Large intestine (tissue), 3 donors: ENCODE data around the gene AKNA. TPM values are rescaled to one million over a fixed set of nuclear protein-coding genes. Genes with fewer than 3 reads are reported as not detected.
"Not testable (repeated sequence)": the region's sequence is repeated elsewhere in the genome, so short reads cannot be mapped to it uniquely, and the experiment has no call there.

Experiments used
- DNase-seq, 2 donors: peaks; one replicate each; pipeline versions ENCODE4 v3.0.0 to v3.0.0-alpha.2; 2013
- H3K27ac ChIP-seq: one replicate; pipeline ENCODE4 v1.5.1; 2013; ENCODE audit warnings: low read length
- H3K27me3 ChIP-seq: 2 replicates; pipeline ENCODE4 v1.6.1; 2013; ENCODE audit warnings: low read length; ENCODE audit not compliant: control insufficient read depth, insufficient read depth
- H3K36me3 ChIP-seq: 2 replicates; pipeline ENCODE4 v1.6.1; 2013; ENCODE audit warnings: low read length; ENCODE audit not compliant: control insufficient read depth, insufficient read depth
- H3K4me1 ChIP-seq: one replicate; pipeline ENCODE4 v1.6.1; 2013; ENCODE audit warnings: low read length; ENCODE audit not compliant: control insufficient read depth, insufficient read depth
- H3K4me3 ChIP-seq: one replicate; pipeline ENCODE4 v1.5.1; 2013; ENCODE audit warnings: low read length
- H3K9me3 ChIP-seq: one replicate; pipeline ENCODE4 v1.6.1; 2013; ENCODE audit warnings: mild to moderate bottlenecking, low read depth, low read length, moderate library complexity; ENCODE audit not compliant: control insufficient read depth
- WGBS: methylation state at CpG from one replicate; pipeline ENCODE4 v1.1.5; 2013; ENCODE audit warnings: low lambda C conversion rate; ENCODE audit not compliant: insufficient coverage; 5-methylcytosine and 5-hydroxymethylcytosine counted together
- polyA plus RNA-seq: library from polyadenylated mRNA; unstranded; fragments of 120-200 nt; gene quantifications from one replicate; pipeline ENCODE4 v1.2.1, GENCODE V29; 2013

The AKNA gene
- polyA plus RNA-seq, 1 donor: 12.0 TPM

DNA sequence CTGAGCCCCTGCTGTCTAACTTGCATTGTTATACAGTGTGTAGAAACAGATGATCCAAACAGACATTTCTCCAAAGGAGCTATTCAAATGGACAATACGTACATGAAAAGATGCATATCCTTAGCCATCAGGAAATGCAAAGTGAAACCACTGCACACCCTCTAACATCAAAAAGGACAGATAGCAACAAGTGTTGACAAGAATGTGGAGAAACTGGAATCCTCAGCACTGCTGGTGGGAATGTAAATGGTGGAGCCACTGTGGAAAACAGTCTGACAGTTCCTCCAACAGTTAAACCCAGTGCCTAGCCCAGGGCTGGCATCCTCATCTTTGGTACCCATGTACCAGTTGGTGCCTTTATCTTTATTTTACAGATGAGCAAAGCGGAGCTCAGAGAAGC is 49.6 kb downstream of the AKNA start:
- Histone ChIP-seq H3K4me1 (no peaks in the 10 kb centered on the region), H3K9me3 (no peaks in the 10 kb centered on the region), H3K27me3 (no peaks in the 10 kb centered on the region), H3K4me3 (no peak overlapping the region), H3K36me3 (peaks cover 57% of the 10 kb centered on the region), H3K27ac (no peak overlapping the region)
- no CpG with 5 or more reads among the region's 2 CpGs for WGBS
- no peak for DNase-seq

DNA sequence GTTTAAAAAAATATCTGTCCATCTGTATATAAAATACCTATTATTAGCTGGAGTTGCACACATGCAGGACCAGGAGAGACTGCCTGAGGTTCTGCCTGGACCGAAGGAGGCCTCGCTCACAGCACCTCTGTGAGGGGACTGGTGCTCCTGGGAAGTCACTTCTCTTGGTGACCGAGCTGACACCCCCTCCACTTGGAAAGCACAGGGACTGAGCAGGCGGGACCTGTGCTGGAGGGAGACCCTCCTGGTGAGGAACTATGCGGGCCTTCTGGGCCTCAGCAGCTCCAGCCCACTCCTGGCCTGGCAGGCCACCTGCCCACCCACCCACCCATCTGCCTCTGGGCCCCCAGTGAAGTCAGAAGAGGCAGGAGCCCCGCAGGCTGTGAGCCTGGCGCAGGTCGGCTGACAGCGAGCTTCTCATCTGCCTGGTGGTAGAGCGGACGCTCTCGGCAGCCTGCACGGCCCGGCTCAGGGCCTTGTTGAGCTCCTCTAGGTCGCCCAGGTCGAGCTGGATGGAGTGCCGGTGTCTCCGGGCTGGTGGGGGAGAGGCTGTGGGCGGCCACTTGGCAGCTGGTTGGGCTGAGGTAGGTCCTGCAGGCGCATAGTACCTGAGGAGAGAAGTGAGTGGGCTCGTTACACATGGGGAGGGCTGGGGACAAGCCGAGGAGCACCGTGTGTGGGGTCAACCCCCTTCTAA is 50.9 kb downstream of the AKNA start:
- H3K4me3 ChIP-seq: no peak overlapping the region
- H3K4me1 ChIP-seq: no peaks in the 10 kb centered on the region
- no CpG with 5 or more reads among the region's 23 CpGs for WGBS
- H3K36me3 ChIP-seq: peaks cover 51% of the 10 kb centered on the region
- H3K27ac ChIP-seq: no peak overlapping the region
- no peak for DNase-seq
- no peaks in the 10 kb centered on the region for H3K9me3 ChIP-seq
- H3K27me3 ChIP-seq: no peaks in the 10 kb centered on the region

DNA sequence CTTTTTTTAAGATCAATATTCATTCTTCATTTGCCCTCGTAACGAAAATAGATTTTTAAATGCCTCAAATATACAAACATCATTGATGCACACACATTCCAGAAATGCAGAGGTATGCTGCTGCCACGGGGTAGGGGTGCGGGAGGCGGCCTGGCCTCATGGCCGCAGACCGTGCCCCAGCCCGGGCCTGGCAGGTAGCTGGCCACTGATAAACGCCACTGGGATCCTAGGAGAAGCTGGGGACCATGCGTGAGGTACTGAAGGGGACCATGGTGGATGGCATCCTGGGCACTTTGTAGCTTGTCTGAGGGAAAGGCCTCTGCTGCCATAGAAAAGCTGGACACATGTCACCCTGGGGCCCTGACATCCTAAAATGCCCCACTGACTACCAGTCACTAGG is 51.6 kb downstream of the AKNA start:
- Histone ChIP-seq H3K9me3 (no peaks in the 10 kb centered on the region), H3K4me3 (no peak overlapping the region), H3K4me1 (no peaks in the 10 kb centered on the region), H3K36me3 (peaks cover 44% of the 10 kb centered on the region), H3K27ac (no peak overlapping the region), H3K27me3 (no peaks in the 10 kb centered on the region)
- WGBS: 100% methylated on average over 1 of the region's 10 CpGs
- DNase-seq: no peak

DNA sequence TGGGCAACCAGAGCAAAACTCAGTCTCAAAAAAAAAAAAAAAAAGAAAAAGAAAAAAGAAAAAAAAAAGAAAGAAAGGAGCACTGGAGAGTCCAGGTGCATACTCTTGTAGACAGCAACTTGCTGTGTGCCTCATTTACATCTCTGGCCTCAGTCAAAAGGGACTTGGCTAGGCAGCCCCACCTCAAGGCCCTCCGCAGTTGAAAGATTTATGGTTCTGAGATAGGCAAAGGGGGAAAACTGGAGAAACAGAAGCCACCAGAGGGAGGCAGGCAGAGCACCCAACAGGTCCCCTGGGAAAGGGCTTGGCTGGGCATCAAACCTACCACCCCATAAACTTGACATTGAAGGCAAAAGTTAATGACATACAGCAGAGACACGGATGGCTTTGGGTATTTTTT is 52.0 kb downstream of the AKNA start:
- Histone ChIP-seq H3K27ac (no peak overlapping the region), H3K27me3 (no peaks in the 10 kb centered on the region), H3K4me1 (no peaks in the 10 kb centered on the region), H3K9me3 (no peaks in the 10 kb centered on the region), H3K4me3 (no peak overlapping the region), H3K36me3 (peaks cover 41% of the 10 kb centered on the region)
- WGBS: no CpG with 5 or more reads among the region's 2 CpGs
- no peak for DNase-seq

DNA sequence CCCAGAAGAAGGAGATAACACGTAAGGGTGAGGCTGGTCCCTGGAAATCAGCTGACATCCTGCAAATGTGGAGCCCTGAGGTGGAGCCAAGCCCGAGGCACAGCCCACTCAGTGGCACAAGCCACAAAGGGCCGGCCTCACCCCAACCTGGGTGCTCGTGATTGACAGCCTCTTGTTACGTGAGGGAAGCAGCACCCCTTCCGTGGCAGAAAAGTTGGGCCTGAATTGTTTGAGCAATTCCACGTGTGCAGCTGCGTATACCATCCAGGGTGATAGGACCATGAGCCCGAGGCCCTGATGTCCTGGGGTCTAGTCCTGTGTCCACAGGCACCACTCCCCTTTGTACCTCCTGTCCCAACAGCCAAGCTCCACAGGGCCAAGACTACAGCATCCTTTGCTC is 53.3 kb downstream of the AKNA start:
- Histone ChIP-seq H3K36me3 (peaks cover 29% of the 10 kb centered on the region), H3K4me3 (no peak overlapping the region), H3K27me3 (no peaks in the 10 kb centered on the region), H3K9me3 (no peaks in the 10 kb centered on the region), H3K27ac (no peak overlapping the region), H3K4me1 (no peaks in the 10 kb centered on the region)
- WGBS: no CpG with 5 or more reads among the region's 9 CpGs
- DNase-seq: no peak

DNA sequence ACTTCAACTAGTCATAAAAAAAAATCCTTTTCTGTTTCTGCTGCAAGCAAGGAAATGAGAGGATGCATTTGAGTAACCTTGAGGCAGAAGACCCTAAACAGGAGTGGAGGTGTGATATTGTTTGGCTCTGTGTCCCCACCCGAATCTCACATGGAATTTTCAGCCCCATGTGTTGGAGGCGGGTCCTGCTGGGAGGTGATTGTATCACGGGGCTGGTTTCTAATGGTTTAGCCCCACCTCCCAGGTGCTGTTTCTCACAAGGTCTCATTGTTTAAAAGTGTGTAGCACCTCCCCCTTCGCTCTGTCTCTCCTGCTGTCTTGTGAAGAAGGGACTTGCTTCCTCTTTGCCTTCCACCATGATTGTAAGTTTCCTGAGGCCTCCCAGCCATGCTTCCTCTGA is 54.1 kb downstream of the AKNA start:
- not testable (repeated sequence) for H3K27ac ChIP-seq, H3K4me3 ChIP-seq
- WGBS: no CpG with 5 or more reads among the region's 4 CpGs

DNA sequence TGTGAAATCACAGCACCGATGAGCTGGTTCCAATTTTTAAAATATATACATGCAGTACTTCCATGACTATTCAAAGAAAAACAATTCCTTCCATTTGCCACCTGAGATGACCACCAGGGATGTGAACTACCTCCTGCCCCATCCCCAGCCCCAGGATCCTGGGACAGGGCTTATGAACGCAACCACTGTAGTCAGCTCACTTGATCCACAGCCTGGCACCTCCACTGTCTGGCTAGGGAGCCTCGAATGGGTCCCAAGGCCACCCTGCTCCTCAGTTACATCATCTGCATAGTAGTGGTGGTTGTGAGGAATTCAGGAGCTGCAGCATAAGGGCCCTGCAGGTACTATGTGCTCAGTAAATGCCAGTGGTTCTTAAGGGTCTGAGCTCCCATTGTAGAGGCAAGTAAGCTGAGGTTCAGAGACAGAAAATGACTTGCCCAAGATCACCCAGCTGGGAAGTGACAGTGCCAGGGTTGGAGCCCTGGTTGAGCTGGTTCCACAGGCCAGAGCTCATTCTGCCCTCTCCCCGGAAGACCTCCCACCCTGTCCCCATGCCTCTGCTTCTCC is 55.2 kb downstream of the AKNA start:
- H3K27ac ChIP-seq: not testable (repeated sequence)

More for the DNA sequence above, 54.1 kb downstream of the AKNA start:
- peaks cover 22% of the 10 kb centered on the region for H3K36me3 ChIP-seq
- not testable (repeated sequence) for DNase-seq, H3K4me1 ChIP-seq, H3K9me3 ChIP-seq, H3K27me3 ChIP-seq

DNA sequence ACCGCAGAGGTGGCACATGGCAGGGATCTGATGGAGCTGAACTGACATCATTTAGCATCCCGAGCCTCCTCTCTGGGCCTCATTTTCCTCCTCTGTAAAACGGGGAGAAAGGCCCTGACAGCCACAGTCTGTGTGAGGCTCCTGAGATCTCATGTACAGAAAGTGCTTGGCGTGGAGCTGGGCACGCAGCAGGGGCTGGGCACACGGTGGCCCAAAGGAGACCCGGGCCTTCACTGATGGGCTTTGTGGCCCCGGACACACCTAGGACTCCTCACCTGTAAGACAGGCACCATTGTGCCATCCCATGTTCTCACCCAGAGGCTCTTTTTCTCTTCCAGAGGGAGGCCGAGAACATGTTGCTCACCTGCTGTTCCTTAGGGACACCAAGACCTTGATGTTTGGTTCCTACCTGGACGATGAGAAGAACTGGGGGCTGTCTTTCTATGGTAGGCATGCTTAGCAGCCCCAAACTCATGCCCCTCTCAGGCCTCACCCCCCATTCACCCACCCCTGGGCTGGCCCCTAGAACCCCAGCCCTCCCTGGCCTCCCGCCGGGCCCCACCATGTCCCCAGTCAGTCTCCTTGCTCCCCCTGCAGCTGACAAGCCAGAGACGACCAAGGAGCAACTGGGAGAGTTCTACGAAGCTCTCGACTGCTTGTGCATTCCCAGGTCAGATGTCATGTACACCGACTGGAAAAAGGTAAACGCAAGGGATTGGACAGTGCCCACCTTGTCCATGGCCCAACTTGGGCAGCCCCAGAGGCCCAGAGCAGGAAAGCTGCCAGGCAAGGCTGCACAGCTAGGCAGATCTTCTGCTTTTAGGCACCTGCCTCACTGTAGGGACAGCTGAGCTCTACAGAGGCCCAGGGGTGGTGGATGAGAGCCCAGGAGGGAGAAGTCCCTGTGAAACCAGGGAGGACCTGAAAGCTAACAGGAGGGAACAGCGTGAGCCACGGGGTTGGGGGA is 56.3 kb downstream of the AKNA start:
- no CpG with 5 or more reads among the region's 19 CpGs for WGBS
- DNase-seq, H3K4me3 ChIP-seq: not testable (repeated sequence)

More for the DNA sequence above, 55.2 kb downstream of the AKNA start:
- H3K27me3 ChIP-seq, H3K4me3 ChIP-seq, H3K9me3 ChIP-seq, DNase-seq, H3K4me1 ChIP-seq: not testable (repeated sequence)
- no CpG with 5 or more reads among the region's 4 CpGs for WGBS
- H3K36me3 ChIP-seq: peaks cover 10% of the 10 kb centered on the region

DNA sequence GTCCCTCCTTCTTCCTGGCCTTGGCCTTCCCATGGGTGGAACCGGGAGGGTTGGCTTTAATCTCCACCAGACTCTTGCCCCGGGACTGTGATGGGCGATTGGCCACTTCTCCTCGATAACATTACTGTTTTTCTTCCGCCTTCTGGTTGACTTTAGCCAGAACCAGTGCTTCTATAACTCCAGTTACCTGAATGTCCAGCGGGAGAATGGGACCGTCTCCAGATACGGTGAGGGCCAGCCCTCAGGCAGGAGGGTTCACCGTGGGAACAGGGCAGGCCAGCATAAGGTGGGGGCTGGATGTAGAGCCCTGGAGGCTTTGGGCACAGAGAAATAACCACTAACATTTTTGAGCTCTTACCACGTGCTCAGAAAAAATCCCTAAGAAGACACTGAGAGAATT is 57.1 kb downstream of the AKNA start:
- no peak for DNase-seq
- Histone ChIP-seq H3K4me1 (no peaks in the 10 kb centered on the region), H3K27me3 (no peaks in the 10 kb centered on the region), H3K9me3 (no peaks in the 10 kb centered on the region), H3K27ac (no peak overlapping the region), H3K36me3 (peaks cover 2% of the 10 kb centered on the region), H3K4me3 (no peak overlapping the region)
- WGBS: 80% methylated on average over 1 of the region's 10 CpGs

More for the DNA sequence above, 56.3 kb downstream of the AKNA start:
- H3K36me3 ChIP-seq, H3K27me3 ChIP-seq, H3K9me3 ChIP-seq, H3K27ac ChIP-seq, H3K4me1 ChIP-seq: not testable (repeated sequence)

DNA sequence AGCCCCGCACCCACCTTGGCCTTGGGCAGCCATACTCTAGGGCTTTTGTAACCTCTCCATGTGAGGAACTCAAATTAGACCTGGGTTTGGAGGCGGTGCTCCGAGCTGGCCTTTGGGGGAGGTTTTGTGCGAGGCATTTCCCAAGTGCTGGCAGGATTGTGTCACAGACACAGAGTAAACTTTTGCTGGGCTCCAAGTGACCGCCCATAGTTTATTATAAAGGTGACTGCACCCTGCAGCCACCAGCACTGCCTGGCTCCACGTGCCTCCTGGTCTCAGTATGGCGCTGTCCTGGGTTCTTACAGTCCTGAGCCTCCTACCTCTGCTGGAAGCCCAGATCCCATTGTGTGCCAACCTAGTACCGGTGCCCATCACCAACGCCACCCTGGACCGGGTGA is 58.2 kb downstream of the AKNA start, which contains the start of gene ORM2:
Gene ORM2, plus strand, starts transcription at position 245 of the 398 bp plus-strand sequence. Its CDS starts 36 bp downstream, at position 281.
- H3K4me1 ChIP-seq, DNase-seq, H3K27ac ChIP-seq, H3K4me3 ChIP-seq, H3K9me3 ChIP-seq, H3K27me3 ChIP-seq, H3K36me3 ChIP-seq: not testable (repeated sequence)
- no CpG with 5 or more reads among the region's 10 CpGs for WGBS
